HepG2 (cell line): ENCODE results near the gene PPOX. TPM values are rescaled to one million over a fixed set of nuclear protein-coding genes. Genes with fewer than 3 reads are reported as not detected.

Experiments used
- ADNP ChIP-seq: sonication (generic); formaldehyde crosslinking; IDR thresholded peaks from 2 replicates; pipeline ENCODE4 v1.4.0; 2020; ENCODE audit warnings: missing genetic modification reagents
- BRD4 ChIP-seq: sonication (generic); formaldehyde crosslinking; IDR thresholded peaks from 2 replicates; pipeline ENCODE4 v1.4.0; 2020; ENCODE audit warnings: missing genetic modification reagents
- EED ChIP-seq: sonication (generic); formaldehyde crosslinking; IDR thresholded peaks from 2 replicates; pipeline ENCODE4 v1.5.0; 2020; ENCODE audit warnings: mild to moderate bottlenecking, missing genetic modification reagents
- GATAD1 ChIP-seq: IDR thresholded peaks from 2 replicates; pipeline ENCODE4 v1.6.1; 2016; ENCODE audit warnings: missing genetic modification reagents, missing compliant biosample characterization
- HOXA3 ChIP-seq: sonication (generic); formaldehyde crosslinking; IDR thresholded peaks from 2 replicates; pipeline ENCODE4 v1.5.0; 2020; ENCODE audit warnings: missing genetic modification reagents
- KAT2B ChIP-seq: fragments of 150-350 bp; IDR thresholded peaks from 2 replicates; pipeline ENCODE4 v1.6.1; 2014; ENCODE audit warnings: low read depth, low read length, borderline replicate concordance
- MTA3 ChIP-seq: sonication (generic); formaldehyde crosslinking; IDR thresholded peaks from 2 replicates; pipeline ENCODE4 v1.4.0; 2020; ENCODE audit warnings: missing genetic modification reagents
- MTF1 ChIP-seq: sonication (generic); formaldehyde crosslinking; IDR thresholded peaks from 2 replicates; pipeline ENCODE4 v1.5.0; 2020; ENCODE audit warnings: missing genetic modification reagents
- NCOR1 ChIP-seq: fragments of 200-600 bp; sonication (generic); IDR thresholded peaks from 2 replicates; pipeline ENCODE4 v1.7.0; 2017; ENCODE audit warnings: antibody characterized with exemption, low read length, borderline replicate concordance
- NR2F6 ChIP-seq, 2 experiments: IDR thresholded peaks; 2 replicates each; pipeline ENCODE4 v1.6.1; 2016; ENCODE audit warnings: antibody characterized with exemption in 1 of 2, mild to moderate bottlenecking in 1 of 2
- PATZ1 ChIP-seq: sonication (generic); formaldehyde crosslinking; IDR thresholded peaks from 2 replicates; pipeline ENCODE4 v1.4.0; 2020; ENCODE audit warnings: missing genetic modification reagents
- RARA ChIP-seq: IDR thresholded peaks from 2 replicates; pipeline ENCODE4 v1.6.1; 2016; ENCODE audit warnings: missing genetic modification reagents, missing compliant biosample characterization
- SOX13 ChIP-seq, 3 experiments: fragments of 450-650 bp in 1 of 3; sonication (generic) in 1 of 3; formaldehyde crosslinking in 1 of 3; IDR thresholded peaks in 2 of 3; conservative IDR thresholded peaks in 1 of 3; 2 replicates each; pipeline versions ENCODE4 v1.5.0 to v1.6.1; 2016 to 2020; ENCODE audit warnings: antibody characterized with exemption in 1 of 3, mild to moderate bottlenecking in 1 of 3, missing compliant biosample characterization in 1 of 3, missing genetic modification reagents in 1 of 3, moderate library complexity in 1 of 3
- TMF1 ChIP-seq: sonication (generic); formaldehyde crosslinking; IDR thresholded peaks from 2 replicates; pipeline ENCODE4 v1.8.1; 2022; ENCODE audit warnings: low read depth, missing genetic modification reagents
- TOPORS ChIP-seq: sonication (generic); formaldehyde crosslinking; IDR thresholded peaks from 2 replicates; pipeline ENCODE4 v1.8.0; 2023; ENCODE audit warnings: mild to moderate bottlenecking, missing genetic modification reagents
- ZFP82 ChIP-seq: sonication (generic); formaldehyde crosslinking; IDR thresholded peaks from 2 replicates; pipeline ENCODE4 v1.5.1; 2020; ENCODE audit warnings: mild to moderate bottlenecking, missing genetic modification reagents, borderline replicate concordance
- ZFY ChIP-seq: sonication (generic); formaldehyde crosslinking; IDR thresholded peaks from 2 replicates; pipeline ENCODE4 v1.4.0; 2020; ENCODE audit warnings: missing genetic modification reagents
- ZNF432 ChIP-seq: sonication (generic); formaldehyde crosslinking; IDR thresholded peaks from 2 replicates; pipeline ENCODE4 v1.5.0; 2020; ENCODE audit warnings: missing genetic modification reagents, mild to moderate bottlenecking, borderline replicate concordance
- ZNF441 ChIP-seq: sonication (generic); formaldehyde crosslinking; IDR thresholded peaks from 2 replicates; pipeline ENCODE4 v1.7.0; 2021; ENCODE audit warnings: missing genetic modification reagents, borderline replicate concordance
- ZNF709 ChIP-seq: sonication (generic); formaldehyde crosslinking; IDR thresholded peaks from 2 replicates; pipeline ENCODE4 v1.5.0; 2020; ENCODE audit warnings: mild to moderate bottlenecking, missing genetic modification reagents
- ZNF710 ChIP-seq: sonication (generic); formaldehyde crosslinking; IDR thresholded peaks from 2 replicates; pipeline ENCODE4 v1.5.0; 2020; ENCODE audit warnings: mild to moderate bottlenecking, missing genetic modification reagents, borderline replicate concordance
- ZNF841 ChIP-seq: sonication (generic); formaldehyde crosslinking; IDR thresholded peaks from 2 replicates; pipeline ENCODE4 v1.8.1; 2023; ENCODE audit warnings: missing genetic modification reagents, borderline replicate concordance
- polyA plus RNA-seq, 8 experiments: library from polyadenylated mRNA; depleted of rRNA in 3 of 8; stranded (reverse) in 7 of 8; unstranded in 1 of 8; fragments of >200 nt; fragmentation: Illumina TruSeq in 4 of 8; extraction: Trizol in 4 of 8; gene quantifications; 2 replicates each; pipeline versions ENCODE4 v1.2.1 to v1.2.3, GENCODE V29; 2011 to 2016; ENCODE audit warnings: low read depth in 4 of 8, missing spikeins in 1 of 8, mixed read lengths in 1 of 8; ENCODE audit not compliant: insufficient read depth in 1 of 8
- total RNA-seq, 5 experiments: library from RNA; depleted of rRNA; stranded (reverse); fragments of >200 nt; fragmentation: Illumina TruSeq; extraction: Trizol; gene quantifications; 2 replicates each; pipeline ENCODE4 v1.2.3, GENCODE V29; 2016; ENCODE audit warnings: low read depth in 1 of 5
- TF ChIP-seq, protein P1 (sequence below): sonication (generic); formaldehyde crosslinking; IDR thresholded peaks from 2 replicates; pipeline ENCODE4 v1.5.1; 2020; ENCODE audit warnings: missing genetic modification reagents, mild to moderate bottlenecking, borderline replicate concordance

PPOX gene
- total and polyA plus RNA-seq, 2 of the 13 experiments (the other 11 are each of a cell fraction or from before 2014, with no cell fraction given), result 15.5 to 27.7 TPM

GRCh38 chr1:161132410-161133219 is 33.6 kb upstream of the PPOX start, which contains the start of gene DEDD (continued):
- TF ChIP-seq ZNF710 (CRISPR knock-in tag) (0 out of 2 replicates have a peak, but pooled peaks have one; percentile 10), GATAD1 (peak; percentile 32; the same call in 1 of the 2 replicates), ZNF841 (CRISPR knock-in tag) (no peak), EED (CRISPR knock-in tag) (0 out of 2 replicates have a peak, but pooled peaks have one; percentile 44), RARA (CRISPR knock-in tag) (peak; percentile 19), ZNF709 (no peak), SOX13 (IDR thresholded peaks at IDR 0.05) (no peak), SOX13 (CRISPR knock-in tag; conservative IDR thresholded peaks at IDR 0.05 in 1 of 2, IDR thresholded peaks at IDR 0.05 in 1 of 2) (peak in 1 of 2 experiments; percentile 15; a peak in 1 of 4 replicates), NCOR1 (no peak), TOPORS (CRISPR knock-in tag) (peak; percentile 29; the same call in 1 of the 2 replicates), BRD4 (0 out of 2 replicates have a peak, but pooled peaks have one; percentile 36), TMF1 (CRISPR knock-in tag) (0 out of 2 replicates have a peak, but pooled peaks have one; percentile 30), MTA3 (no peak), ZFY (peak; percentile 85), ZFP82 (no peak), MTF1 (CRISPR knock-in tag) (no peak), HOXA3 (peak; percentile 97), KAT2B (no peak), ZNF441 (CRISPR knock-in tag) (peak; percentile 77; the same call in 1 of the 2 replicates), ZNF432 (CRISPR knock-in tag) (no peak), PATZ1 (CRISPR knock-in tag) (no peak), NR2F6 (IDR thresholded peaks at IDR 0.05) (peak; percentile 58), NR2F6 (CRISPR knock-in tag; IDR thresholded peaks at IDR 0.05) (no peak), ADNP (CRISPR knock-in tag) (no peak)
- TF ChIP-seq, protein P1, sequence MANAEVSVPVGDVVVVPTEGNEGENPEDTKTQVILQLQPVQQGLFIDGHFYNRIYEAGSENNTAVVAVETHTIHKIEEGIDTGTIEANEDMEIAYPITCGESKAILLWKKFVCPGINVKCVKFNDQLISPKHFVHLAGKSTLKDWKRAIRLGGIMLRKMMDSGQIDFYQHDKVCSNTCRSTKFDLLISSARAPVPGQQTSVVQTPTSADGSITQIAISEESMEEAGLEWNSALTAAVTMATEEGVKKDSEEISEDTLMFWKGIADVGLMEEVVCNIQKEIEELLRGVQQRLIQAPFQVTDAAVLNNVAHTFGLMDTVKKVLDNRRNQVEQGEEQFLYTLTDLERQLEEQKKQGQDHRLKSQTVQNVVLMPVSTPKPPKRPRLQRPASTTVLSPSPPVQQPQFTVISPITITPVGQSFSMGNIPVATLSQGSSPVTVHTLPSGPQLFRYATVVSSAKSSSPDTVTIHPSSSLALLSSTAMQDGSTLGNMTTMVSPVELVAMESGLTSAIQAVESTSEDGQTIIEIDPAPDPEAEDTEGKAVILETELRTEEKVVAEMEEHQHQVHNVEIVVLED, result peak; percentile 82
